Activated CD4-positive, alpha-beta T cell treated with anti-CD3 and anti-CD28 coated beads for 36 hours (primary cell): Measurements from ENCODE around the gene DTNB. TPM values are rescaled to one million over a fixed set of nuclear protein-coding genes. Genes with fewer than 3 reads are reported as not detected.

Source experiments
- ATAC-seq: fragments of 200-7000 bp; cut with Tn5 transposase; one replicate; pipeline ENCODE4 v1.10.0; 2021; ENCODE audit warnings: mild to moderate bottlenecking, moderate library complexity
- CTCF ChIA-PET: fragments of 350-600 bp; sonication (Branson Sonifier 250); formaldehyde crosslinking; loops from one replicate; lab custom pipeline; 2021; ENCODE audit warnings: antibody characterized with exemption; lab: Charles Lee
- POLR2A ChIA-PET: fragments of 350-600 bp; sonication (Branson Sonifier 250); formaldehyde crosslinking; loops from one replicate; lab custom pipeline; 2021; ENCODE audit warnings: antibody characterized with exemption, inconsistent platforms; lab: Charles Lee
- DNase-seq: peaks from one replicate; pipeline ENCODE4 v3.0.0-alpha.2; 2020
- H3K27ac Mint-ChIP-seq: one replicate; pipeline ENCODE4 v1.8.0; 2021; ENCODE audit warnings: mixed read lengths
- H3K27me3 Mint-ChIP-seq: one replicate; pipeline ENCODE4 v1.8.0; 2021; ENCODE audit warnings: mixed read lengths
- H3K36me3 Mint-ChIP-seq: one replicate; pipeline ENCODE4 v1.8.0; 2021; ENCODE audit warnings: low read depth, mixed read lengths
- H3K4me1 Mint-ChIP-seq: one replicate; pipeline ENCODE4 v1.8.0; 2021; ENCODE audit warnings: mixed read lengths
- H3K4me3 Mint-ChIP-seq: one replicate; pipeline ENCODE4 v1.8.0; 2021; ENCODE audit warnings: mild to moderate bottlenecking, moderate library complexity, mixed read lengths
- H3K9me3 Mint-ChIP-seq: one replicate; pipeline ENCODE4 v1.8.0; 2021; ENCODE audit warnings: low read depth, mixed read lengths
- intact Hi-C, 2 experiments: fragments of 100-400 bp; cut with DNase I in 1 of 2; cut with micrococcal nuclease in 1 of 2; formaldehyde crosslinking; loops; one replicate each; pipeline versions ENCODE4 v1.14.2 to v1.15.1; 2022 to 2024; cut with DNase I, micrococcal nuclease
- total RNA-seq, 2 experiments: library from RNA; stranded (reverse); gene quantifications; one replicate each; pipeline ENCODE4 v1.2.3, GENCODE V29; 2021

Gene DTNB
- total RNA-seq, 2 experiments from 2014 or later: 17.1 to 33.5 TPM

GRCh38 chr2:25361261-25362048, 311.9 kb downstream of the DTNB start:
- ChIA-PET POLR2A (interaction anchor here (0.6 to 1.6 kb wide), 4 partner anchors 15 to 164 kb away, joined by 3 to 10 read pairs (median 6); no protein-coding TSS in a partner anchor), CTCF (interaction anchor here (0.6 to 4.1 kb wide), 37 partner anchors 10 to 475 kb away, joined by 3 to 105 read pairs (median 4); partner anchors contain the start of gene DNMT3A)
- ATAC-seq (no peak), DNase-seq (no peak)
- Mint-ChIP-seq H3K27me3 (no peaks in the 10 kb centered on the region), H3K36me3 (no peaks in the 10 kb centered on the region), H3K4me3 (peak overlapping the region; percentile 79), H3K4me1 (peaks cover 14% of the 10 kb centered on the region), H3K9me3 (no peaks in the 10 kb centered on the region), H3K27ac (peak overlapping the region; percentile 10)
- intact Hi-C loops: loop anchor here (1.0 to 10.0 kb wide), 10 partner anchors 15 to 513 kb away; partner anchors contain the start of gene ASXL2 (in 1 of the 2)

GRCh38 chr2:25358836-25359235, 314.5 kb downstream of the DTNB start:
- H3K4me1 Mint-ChIP-seq: peaks cover 13% of the 10 kb centered on the region
- ATAC-seq (no peak), DNase-seq (no peak)
- ChIA-PET CTCF (interaction anchor here (0.9 to 1.4 kb wide), 3 partner anchors 18 to 130 kb away, joined by 3 to 6 read pairs (median 4); no protein-coding TSS in a partner anchor), POLR2A (interaction anchor here (0.6 kb wide), 1 partner anchor 73 kb away, joined by 3 read pairs; no protein-coding TSS in a partner anchor)
- no peaks in the 10 kb centered on the region for H3K9me3 Mint-ChIP-seq
- no peak overlapping the region for H3K4me3 Mint-ChIP-seq
- no peaks in the 10 kb centered on the region for H3K27me3 Mint-ChIP-seq
- no peak overlapping the region for H3K27ac Mint-ChIP-seq
- no peaks in the 10 kb centered on the region for H3K36me3 Mint-ChIP-seq
- intact Hi-C loops: no loop called here

- ATAC-seq: no peak
- Mint-ChIP-seq H3K27me3 (no peaks in the 10 kb centered on the region), H3K9me3 (no peaks in the 10 kb centered on the region), H3K4me1 (peaks cover 9% of the 10 kb centered on the region), H3K27ac (no peak overlapping the region), H3K36me3 (no peaks in the 10 kb centered on the region), H3K4me3 (no peak overlapping the region)
- POLR2A ChIA-PET: interaction anchor here (0.6 kb wide), 1 partner anchor 73 kb away, joined by 3 read pairs; no protein-coding TSS in a partner anchor
- intact Hi-C loops: no loop called here
- DNase-seq: no peak
- CTCF ChIA-PET: interaction anchor here (0.8 to 1.4 kb wide), 4 partner anchors 18 to 129 kb away, joined by 3 to 6 read pairs (median 4); no protein-coding TSS in a partner anchor
Observed at GRCh38 chr2:25358249-25358815, 315.0 kb downstream of the DTNB start.

GRCh38 chr2:25356088-25356487, 317.3 kb downstream of the DTNB start:
- Mint-ChIP-seq H3K36me3 (no peaks in the 10 kb centered on the region), H3K4me1 (peaks cover 8% of the 10 kb centered on the region), H3K27ac (no peak overlapping the region), H3K27me3 (peaks cover 2% of the 10 kb centered on the region), H3K9me3 (no peaks in the 10 kb centered on the region), H3K4me3 (no peak overlapping the region)
- ATAC-seq (no peak), DNase-seq (no peak)
- ChIA-PET CTCF (no interaction called here), POLR2A (no interaction called here)
- intact Hi-C loops: no loop called here

- no peak overlapping the region for H3K27ac Mint-ChIP-seq
- POLR2A ChIA-PET: no interaction called here
Observed at GRCh38 chr2:25355270-25355669, 318.1 kb downstream of the DTNB start.

GRCh38 chr2:25354116-25354515, 319.3 kb downstream of the DTNB start:
- POLR2A ChIA-PET: interaction anchor here (1.0 kb wide), 1 partner anchor 19 kb away, joined by 3 read pairs; no protein-coding TSS in a partner anchor

More at GRCh38 chr2:25355270-25355669, 318.1 kb downstream of the DTNB start:
- Mint-ChIP-seq H3K4me3 (no peak overlapping the region), H3K9me3 (no peaks in the 10 kb centered on the region), H3K4me1 (peaks cover 10% of the 10 kb centered on the region), H3K27me3 (peaks cover 2% of the 10 kb centered on the region), H3K36me3 (no peaks in the 10 kb centered on the region)
- CTCF ChIA-PET: no interaction called here
- intact Hi-C loops: no loop called here
- no peak for ATAC-seq
- DNase-seq: no peak

GRCh38 chr2:25349397-25349796, 324.0 kb downstream of the DTNB start:
- H3K4me3 Mint-ChIP-seq: no peak overlapping the region
- intact Hi-C loops: no loop called here
- H3K36me3 Mint-ChIP-seq: no peaks in the 10 kb centered on the region
- POLR2A ChIA-PET: interaction anchor here (0.5 kb wide), 1 partner anchor 408 kb away, joined by 3 read pairs; no protein-coding TSS in a partner anchor
- CTCF ChIA-PET: no interaction called here
- H3K27me3 Mint-ChIP-seq: peaks cover 2% of the 10 kb centered on the region
- no peak for DNase-seq
- H3K27ac Mint-ChIP-seq: no peak overlapping the region
- no peak for ATAC-seq
- H3K4me1 Mint-ChIP-seq: peaks cover 39% of the 10 kb centered on the region
- no peaks in the 10 kb centered on the region for H3K9me3 Mint-ChIP-seq

More at GRCh38 chr2:25354116-25354515, 319.3 kb downstream of the DTNB start:
- Mint-ChIP-seq H3K27me3 (peaks cover 2% of the 10 kb centered on the region), H3K4me1 (peaks cover 14% of the 10 kb centered on the region), H3K4me3 (no peak overlapping the region), H3K27ac (no peak overlapping the region), H3K9me3 (no peaks in the 10 kb centered on the region), H3K36me3 (no peaks in the 10 kb centered on the region)
- ATAC-seq (no peak), DNase-seq (no peak)
- intact Hi-C loops: no loop called here
- CTCF ChIA-PET: no interaction called here

- Mint-ChIP-seq H3K36me3 (no peaks in the 10 kb centered on the region), H3K27me3 (peaks cover 2% of the 10 kb centered on the region), H3K4me3 (no peak overlapping the region), H3K27ac (peak overlapping the region; percentile 72), H3K9me3 (no peaks in the 10 kb centered on the region), H3K4me1 (peaks cover 38% of the 10 kb centered on the region)
- intact Hi-C loops: no loop called here
- CTCF ChIA-PET: interaction anchor here (0.6 to 2.5 kb wide), 4 partner anchors 9 to 38 kb away, joined by 3 to 30 read pairs (median 4); no protein-coding TSS in a partner anchor
- POLR2A ChIA-PET: no interaction called here
- ATAC-seq (no peak), DNase-seq (no peak)
Observed at GRCh38 chr2:25347846-25348245, 325.5 kb downstream of the DTNB start.

- intact Hi-C loops: no loop called here
- H3K4me1 Mint-ChIP-seq: peaks cover 34% of the 10 kb centered on the region
- POLR2A ChIA-PET: interaction anchor here (0.5 kb wide), 1 partner anchor 54 kb away, joined by 3 read pairs; no protein-coding TSS in a partner anchor
Observed at GRCh38 chr2:25347205-25347815, 326.1 kb downstream of the DTNB start.

GRCh38 chr2:25343187-25343825, 330.1 kb downstream of the DTNB start:
- ATAC-seq (no peak), DNase-seq (no peak)
- H3K27ac Mint-ChIP-seq: no peak overlapping the region
- H3K4me3 Mint-ChIP-seq: peak overlapping the region; percentile 75
- H3K27me3 Mint-ChIP-seq: no peaks in the 10 kb centered on the region
- H3K36me3 Mint-ChIP-seq: no peaks in the 10 kb centered on the region
- ChIA-PET CTCF (interaction anchor here (0.6 to 2.6 kb wide), 6 partner anchors 17 to 431 kb away, joined by 3 to 11 read pairs (median 3); no protein-coding TSS in a partner anchor), POLR2A (no interaction called here)
- intact Hi-C loops: loop anchor here (2.0 to 5.0 kb wide), 2 partner anchors 29 to 329 kb away; partner anchors contain the start of gene DTNB (in 1 of the 2)
- peaks cover 38% of the 10 kb centered on the region for H3K4me1 Mint-ChIP-seq
- H3K9me3 Mint-ChIP-seq: no peaks in the 10 kb centered on the region

More at GRCh38 chr2:25347205-25347815, 326.1 kb downstream of the DTNB start:
- Mint-ChIP-seq H3K4me3 (no peak overlapping the region), H3K27ac (peak overlapping the region; percentile 72), H3K27me3 (no peaks in the 10 kb centered on the region), H3K36me3 (no peaks in the 10 kb centered on the region), H3K9me3 (no peaks in the 10 kb centered on the region)
- ATAC-seq (peak; percentile 92), DNase-seq (peak; percentile 77)
- CTCF ChIA-PET: interaction anchor here (0.7 to 2.5 kb wide), 3 partner anchors 8 to 33 kb away, joined by 3 to 30 read pairs (median 4); no protein-coding TSS in a partner anchor
